K562 (cell line): ENCODE measurements around the gene MAGI3. TPM values are rescaled to one million over a fixed set of nuclear protein-coding genes. Genes with fewer than 3 reads are reported as not detected.

ENCODE experiments used
- ATAC-seq: fragments of 200-7000 bp; cut with Tn5 transposase; 3 replicates; pipeline ENCODE4 v1.9.1; 2020; ENCODE audit warnings: moderate library complexity
- BruUV-seq: library from RNA; stranded (reverse); fragments of 400-500 nt; replicated peaks from 2 replicates; lab custom pipeline; 2021; lab: Mats Ljungman, UMichigan
- CTCF ChIA-PET: fragments of 300-600 bp; formaldehyde crosslinking; extraction: SDS; loops from one replicate; lab custom pipeline; 2021; ENCODE audit warnings: low intra/inter-chr PET ratio; lab: Yijun Ruan, JAX
- POLR2A ChIA-PET: fragments of 300-600, 350-650 bp; sonication (Branson Sonifier 250); formaldehyde crosslinking; extraction: SDS; loops from one replicate; lab custom pipeline; 2021; ENCODE audit warnings: antibody characterized with exemption, inconsistent platforms; lab: Yijun Ruan, JAX
- DNase-seq, 4 experiments: peaks; one replicate each; pipeline versions ENCODE4 v3.0.0 to v3.0.0-alpha.2; 2011 to 2018; ENCODE audit warnings: low spot score in 3 of 4, mixed read lengths in 3 of 4; ENCODE audit errors: extremely low read depth in 1 of 4
- FAIRE-seq: peaks from 2 replicates; lab custom pipeline; 2011; peaks lifted over from hg19 to GRCh38; lab: Jason Lieb, UNC
- H2AFZ ChIP-seq: 2 replicates; pipeline ENCODE4 v1.6.0; 2011; ENCODE audit warnings: low read depth, low read length, control low read depth, inconsistent platforms
- H3K27ac ChIP-seq: fragments of 200-600 bp; 3 replicates; pipeline ENCODE4 v1.8.0; 2011; ENCODE audit warnings: low read depth, mild to moderate bottlenecking, control low read depth, inconsistent platforms, low read length, moderate library complexity, mixed read lengths; ENCODE audit errors: extremely low read depth
- H3K27me3 ChIP-seq, 2 experiments: fragments of 300-600 bp in 1 of 2; 2 replicates in 1 of 2; 3 replicates in 1 of 2; pipeline versions ENCODE4 v1.6.0 to v1.8.0; 2011; ENCODE audit warnings: inconsistent platforms in 2 of 2, low read length in 2 of 2, mild to moderate bottlenecking in 1 of 2, mixed read lengths in 1 of 2, moderate library complexity in 1 of 2; ENCODE audit not compliant: control insufficient read depth in 2 of 2, insufficient read depth in 2 of 2
- H3K36me3 ChIP-seq: fragments of 300-600 bp; 3 replicates; pipeline ENCODE4 v1.8.0; 2011; ENCODE audit warnings: mild to moderate bottlenecking, low read length, inconsistent platforms; ENCODE audit not compliant: control insufficient read depth, insufficient read depth
- H3K4me1 ChIP-seq, 2 experiments: fragments of 200-600 bp in 1 of 2; replicated peaks in 1 of 2; 2 replicates in 1 of 2; 3 replicates in 1 of 2; pipeline versions ENCODE4 v1.5.1 to v1.8.0; 2011; ENCODE audit warnings: inconsistent platforms in 2 of 2, low read length in 2 of 2, mild to moderate bottlenecking in 1 of 2, mixed read lengths in 1 of 2, moderate library complexity in 1 of 2; ENCODE audit not compliant: control insufficient read depth in 2 of 2, insufficient read depth in 2 of 2
- H3K4me2 ChIP-seq: 2 replicates; pipeline ENCODE4 v1.6.1; 2011; ENCODE audit warnings: low read length, control low read depth, inconsistent platforms, mixed read lengths; ENCODE audit not compliant: insufficient read depth
- H3K4me3 ChIP-seq: fragments of 200-600 bp; sonication (generic), shearing (Covaris generic); 2 replicates; pipeline ENCODE4 v1.5.1; 2016; ENCODE audit warnings: control low read depth, inconsistent platforms
- H3K79me2 ChIP-seq: fragments of 200-600 bp; 3 replicates; pipeline ENCODE4 v1.8.0; 2011; ENCODE audit warnings: low read length, inconsistent platforms; ENCODE audit not compliant: control insufficient read depth, insufficient read depth
- H3K9ac ChIP-seq, 2 experiments: 2 replicates each; pipeline versions ENCODE4 v1.6.0 to v1.6.1; 2011; ENCODE audit warnings: low read depth in 2 of 2, low read length in 2 of 2, control low read depth in 1 of 2, inconsistent platforms in 1 of 2, mild to moderate bottlenecking in 1 of 2, mixed read lengths in 1 of 2; ENCODE audit not compliant: insufficient read depth in 1 of 2
- H3K9me1 ChIP-seq: one replicate; pipeline ENCODE4 v1.6.0; 2011; ENCODE audit warnings: inconsistent platforms, mild to moderate bottlenecking, low read length, moderate library complexity; ENCODE audit not compliant: control insufficient read depth, insufficient read depth
- H3K9me3 ChIP-seq: replicated peaks from 2 replicates; pipeline ENCODE4 v1.5.1; 2011; ENCODE audit warnings: low read depth, low read length, inconsistent platforms; ENCODE audit not compliant: control insufficient read depth, insufficient read depth
- H4K20me1 ChIP-seq: replicated peaks from 2 replicates; pipeline ENCODE4 v1.6.1; 2011; ENCODE audit warnings: low read length, inconsistent platforms, mixed read lengths; ENCODE audit not compliant: control insufficient read depth, insufficient read depth
- CBX8 ChIP-seq: fragments of 200-600 bp; sonication (generic); IDR thresholded peaks from 2 replicates; pipeline ENCODE4 v1.6.1; 2012; ENCODE audit warnings: borderline replicate concordance, mixed run types, low read depth, mild to moderate bottlenecking, moderate library complexity, mixed read lengths, low read length, control low read depth, inconsistent platforms; ENCODE audit not compliant: poor library complexity, severe bottlenecking; ENCODE audit errors: extremely low read depth
- CSDE1 ChIP-seq, 2 experiments: fragments of 450-650 bp; IDR thresholded peaks; 2 replicates each; pipeline ENCODE4 v1.6.1; 2016; ENCODE audit warnings: mild to moderate bottlenecking in 1 of 2
- CXXC5 ChIP-seq: fragments of 250-450 bp; sonication (Bioruptor Pico); IDR thresholded peaks from 2 replicates; pipeline ENCODE4 v1.8.0; 2022; ENCODE audit warnings: inconsistent platforms, mild to moderate bottlenecking, moderate library complexity
- ELF1 ChIP-seq: fragments of 200-800 bp; sonication (Bioruptor generic); IDR thresholded peaks from 2 replicates; pipeline ENCODE4 v1.6.1; 2016; ENCODE audit warnings: missing genetic modification characterization, missing compliant biosample characterization
- EZH2 ChIP-seq: IDR thresholded peaks from 2 replicates; pipeline ENCODE4 v1.6.1; 2012; ENCODE audit warnings: low read depth, mild to moderate bottlenecking, inconsistent platforms, low read length, borderline replicate concordance
- GATA2 ChIP-seq: sonication (generic); formaldehyde crosslinking; IDR thresholded peaks from 2 replicates; pipeline ENCODE4 v1.4.0; 2020; ENCODE audit warnings: mild to moderate bottlenecking, missing genetic modification reagents
- RBBP5 ChIP-seq: fragments of 200-600 bp; sonication (generic); IDR thresholded peaks from 2 replicates; pipeline ENCODE4 v1.6.1; 2012; ENCODE audit warnings: borderline replicate concordance, mild to moderate bottlenecking, low read length, control low read depth, inconsistent platforms; ENCODE audit not compliant: insufficient read depth, poor library complexity, severe bottlenecking
- RBM17 ChIP-seq: fragments of 200-400 bp; formaldehyde crosslinking; IDR thresholded peaks from 2 replicates; pipeline ENCODE4 v1.6.1; 2017; ENCODE audit warnings: low read depth, mild to moderate bottlenecking, low read length, borderline replicate concordance
- STAT5B ChIP-seq: fragments of 250-450 bp; sonication (Bioruptor Pico); IDR thresholded peaks from 2 replicates; pipeline ENCODE4 v1.8.0; 2021; ENCODE audit warnings: mild to moderate bottlenecking, inconsistent platforms
- SUPT5H ChIP-seq: fragments of 450-650 bp; IDR thresholded peaks from 2 replicates; pipeline ENCODE4 v1.6.1; 2016
- ZNF3 ChIP-seq: fragments of 250-450 bp; sonication (Bioruptor Pico); IDR thresholded peaks from 2 replicates; pipeline ENCODE4 v1.5.0; 2021; ENCODE audit warnings: mild to moderate bottlenecking, moderate library complexity
- ZNF407 ChIP-seq: fragments of 450-650 bp; IDR thresholded peaks from 2 replicates; pipeline ENCODE4 v1.6.1; 2016; ENCODE audit warnings: low read depth
- ZNF740 ChIP-seq, 3 experiments: fragments of 200-800 bp in 1 of 3; sonication (Bioruptor generic) in 1 of 3; sonication (generic) in 1 of 3; formaldehyde crosslinking in 1 of 3; IDR thresholded peaks; 2 replicates each; pipeline versions ENCODE4 v1.6.1 to v1.8.0; 2016 to 2022; ENCODE audit warnings: mild to moderate bottlenecking in 2 of 3, missing compliant biosample characterization in 2 of 3, missing genetic modification characterization in 2 of 3, missing genetic modification reagents in 1 of 3
- ZSCAN32 ChIP-seq: fragments of 450-650 bp; formaldehyde crosslinking; IDR thresholded peaks from 2 replicates; pipeline ENCODE4 v1.4.0; 2020; ENCODE audit warnings: mild to moderate bottlenecking, moderate library complexity
- WGBS: fragments of 100-300 bp; shearing (Covaris generic); methylation state at CpG from one replicate; pipeline ENCODE4 v1.1.6; 2016; ENCODE audit warnings: low coverage, mixed read lengths; ENCODE audit not compliant: insufficient coverage; ENCODE audit errors: missing lambda C conversion rate; 5-methylcytosine and 5-hydroxymethylcytosine counted together
- in situ Hi-C: fragments of 300-500 bp; cut with MboI; formaldehyde crosslinking; loops from 4 replicates; pipeline ENCODE4 v1.15.0; 2018; ENCODE audit warnings: inconsistent platforms, mixed read lengths
- intact Hi-C: fragments of 100-400 bp; cut with micrococcal nuclease; formaldehyde crosslinking; loops from 2 replicates; pipeline ENCODE4 v1.14.2; 2022
- polyA plus RNA-seq, 8 experiments: library from polyadenylated mRNA; depleted of rRNA in 4 of 8; stranded (reverse) in 5 of 8; unstranded in 3 of 8; fragments of >200 nt; fragmentation: Nextera tagmentation in 2 of 8; fragmentation: Illumina TruSeq in 1 of 8; extraction: Ambion mirVana in 2 of 8; extraction: Trizol in 1 of 8; gene quantifications; 2 replicates each; pipeline versions ENCODE4 v1.2.1 to v1.2.3, GENCODE V29; 2011 to 2014; ENCODE audit warnings: inconsistent platforms in 1 of 8, missing spikeins in 1 of 8
- total RNA-seq, 7 experiments: library from RNA; depleted of rRNA in 6 of 7; stranded (reverse); fragments of >200 nt in 6 of 7; fragmentation: Illumina TruSeq in 2 of 7; extraction: Trizol in 2 of 7; gene quantifications; 2 replicates each; pipeline versions ENCODE4 v1.2.1 to v1.2.3, GENCODE V29; 2011 to 2021; ENCODE audit warnings: low replicate concordance in 1 of 7

Gene MAGI3
- total and polyA plus RNA-seq, 9 of the 15 experiments (the other 6 are each of a cell fraction or from before 2014, with no cell fraction given): 1.0 to 8.6 (median 5.5) TPM

- Histone ChIP-seq H2AFZ (no peak overlapping the region), H3K36me3 (no peaks in the 10 kb centered on the region), H3K9me3 (no peaks in the 10 kb centered on the region), H3K27me3 (no peaks in the 10 kb centered on the region), H3K9ac (no peak overlapping the region), H3K4me2 (no peak overlapping the region), H3K4me3 (no peak overlapping the region), H3K27ac (no peak overlapping the region), H3K4me1 (no peaks in the 10 kb centered on the region), H4K20me1 (no peaks in the 10 kb centered on the region), H3K79me2 (no peaks in the 10 kb centered on the region), H3K9me1 (no peaks in the 10 kb centered on the region)
- TF ChIP-seq ZSCAN32 (CRISPR knock-in tag): no peak
- TF ChIP-seq ZNF740 (CRISPR knock-in tag; IDR thresholded peaks at IDR 0.05): no peak
- TF ChIP-seq ZNF740 (tag; IDR thresholded peaks at IDR 0.05): no peak
- no peak for TF ChIP-seq ZNF3
- no peak for TF ChIP-seq CBX8
- no peak for TF ChIP-seq CSDE1 (IDR thresholded peaks at IDR 0.05)
- no peak for TF ChIP-seq SUPT5H
- TF ChIP-seq STAT5B (CRISPR knock-in tag): no peak
- TF ChIP-seq RBM17: no peak
- TF ChIP-seq ELF1 (tag): no peak
- TF ChIP-seq GATA2: no peak
- TF ChIP-seq EZH2: no peak
- TF ChIP-seq CXXC5: no peak
- no peak for TF ChIP-seq ZNF407
- no peak for TF ChIP-seq RBBP5
- POLR2A ChIA-PET: interaction anchor here (0.6 kb wide), 1 partner anchor 542 kb away, joined by 4 read pairs; no protein-coding TSS in a partner anchor
- ATAC-seq: no peak
- 6% methylated on average over 3 of the region's 3 CpGs for WGBS
- DNase-seq: no peak
- intact Hi-C loops: no loop called here
- no peak for FAIRE-seq
- CTCF ChIA-PET: no interaction called here
- in situ Hi-C loops: no loop called here
- no TSS peak for BruUV-seq
Observed at GRCh38 chr1:113533061-113533460, 142.7 kb downstream of the MAGI3 start.
